PFSK-1 (cell line): Measurements from ENCODE around the gene C11orf24.

Experiments used
- FOXP2 ChIP-seq: optimal IDR thresholded peaks from 2 replicates; pipeline ENCODE3; 2011; ENCODE audit warnings: borderline replicate concordance, control low read depth, inconsistent platforms; ENCODE audit not compliant: insufficient read depth; ENCODE audit errors: extremely low read length, extremely low read depth
- POLR2AphosphoS5 ChIP-seq: IDR thresholded peaks from 2 replicates; pipeline ENCODE4 v1.6.1; 2012; ENCODE audit warnings: low read depth, mild to moderate bottlenecking, control low read depth, low read length, moderate library complexity
- REST ChIP-seq, 2 experiments: IDR thresholded peaks; 2 replicates each; pipeline versions ENCODE4 v1.6.1 to v1.8.0; 2011 to 2012; ENCODE audit warnings: low read depth in 2 of 2, low read length in 2 of 2, control low read depth in 1 of 2, inconsistent platforms in 1 of 2, mild to moderate bottlenecking in 1 of 2, moderate library complexity in 1 of 2; ENCODE audit not compliant: insufficient read depth in 1 of 2
- SIN3A ChIP-seq: IDR thresholded peaks from 2 replicates; pipeline ENCODE4 v1.6.1; 2012; ENCODE audit warnings: mild to moderate bottlenecking, low read length, moderate library complexity, borderline replicate concordance; ENCODE audit not compliant: insufficient read depth
- TAF1 ChIP-seq: IDR thresholded peaks from 2 replicates; pipeline ENCODE4 v1.6.1; 2012; ENCODE audit warnings: low read length, control low read depth, borderline replicate concordance; ENCODE audit not compliant: insufficient read depth

The C11orf24 gene

GRCh38 chr11:68211546-68211945 is 60.2 kb downstream of the C11orf24 start:
- TF ChIP-seq REST (IDR thresholded peaks at IDR 0.05; ENCODE audit: insufficient read depth in 1 of 2, low read depth in 2 of 2, low read length in 2 of 2) = no peak
- TF ChIP-seq POLR2AphosphoS5 = no peak
- TF ChIP-seq TAF1 = no peak
- no peak for TF ChIP-seq FOXP2
- no peak for TF ChIP-seq SIN3A
